Neural progenitor cell (in vitro differentiated cells): ENCODE data around the gene LRRK2.

Experiments
- EZH2 ChIP-seq: fragments of 200-600 bp; sonication (generic); IDR thresholded peaks from 2 replicates; pipeline ENCODE4 v1.6.1; 2017; ENCODE audit warnings: antibody characterized with exemption, mild to moderate bottlenecking, moderate library complexity
- TF ChIP-seq, protein P1 (sequence below): fragments of 200-600 bp; sonication (generic); IDR thresholded peaks from 2 replicates; pipeline ENCODE4 v1.5.1; 2017; ENCODE audit warnings: antibody characterized with exemption, mild to moderate bottlenecking

DNA sequence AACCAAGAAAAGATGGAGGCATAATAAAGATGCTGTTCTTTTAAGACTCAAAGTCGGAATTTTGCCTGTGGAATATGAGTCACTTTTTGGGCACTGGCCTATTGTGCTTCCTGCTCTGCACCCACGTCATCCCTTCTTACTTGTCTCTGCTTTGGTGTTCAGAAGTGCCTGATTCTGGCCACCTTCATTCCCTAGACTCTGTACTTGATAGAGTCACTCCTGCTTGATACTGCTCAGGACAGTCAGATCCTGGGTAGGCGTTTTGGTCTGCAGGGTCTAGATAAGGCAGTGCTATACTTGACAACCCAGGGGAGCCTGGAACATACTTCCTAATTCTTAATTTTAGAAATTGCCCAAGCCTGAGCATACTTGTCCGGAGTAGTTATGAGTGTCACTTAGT lies 1.9 kb downstream of the LRRK2 start:
- TF ChIP-seq, protein P1, sequence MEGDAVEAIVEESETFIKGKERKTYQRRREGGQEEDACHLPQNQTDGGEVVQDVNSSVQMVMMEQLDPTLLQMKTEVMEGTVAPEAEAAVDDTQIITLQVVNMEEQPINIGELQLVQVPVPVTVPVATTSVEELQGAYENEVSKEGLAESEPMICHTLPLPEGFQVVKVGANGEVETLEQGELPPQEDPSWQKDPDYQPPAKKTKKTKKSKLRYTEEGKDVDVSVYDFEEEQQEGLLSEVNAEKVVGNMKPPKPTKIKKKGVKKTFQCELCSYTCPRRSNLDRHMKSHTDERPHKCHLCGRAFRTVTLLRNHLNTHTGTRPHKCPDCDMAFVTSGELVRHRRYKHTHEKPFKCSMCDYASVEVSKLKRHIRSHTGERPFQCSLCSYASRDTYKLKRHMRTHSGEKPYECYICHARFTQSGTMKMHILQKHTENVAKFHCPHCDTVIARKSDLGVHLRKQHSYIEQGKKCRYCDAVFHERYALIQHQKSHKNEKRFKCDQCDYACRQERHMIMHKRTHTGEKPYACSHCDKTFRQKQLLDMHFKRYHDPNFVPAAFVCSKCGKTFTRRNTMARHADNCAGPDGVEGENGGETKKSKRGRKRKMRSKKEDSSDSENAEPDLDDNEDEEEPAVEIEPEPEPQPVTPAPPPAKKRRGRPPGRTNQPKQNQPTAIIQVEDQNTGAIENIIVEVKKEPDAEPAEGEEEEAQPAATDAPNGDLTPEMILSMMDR = no peak
- no peak for TF ChIP-seq EZH2
